BE2C (cell line): ENCODE data around the gene ADM.

Experiments
- DNase-seq: peaks from one replicate; pipeline ENCODE4 v3.0.0-alpha.2; 2020
- H3K27me3 ChIP-seq: fragments of 250-450 bp; sonication (Bioruptor Pico); 2 replicates; pipeline ENCODE4 v1.5.1; 2020; ENCODE audit warnings: mild to moderate bottlenecking
- H3K36me3 ChIP-seq: fragments of 250-450 bp; sonication (Bioruptor Pico); 2 replicates; pipeline ENCODE4 v1.5.1; 2020; ENCODE audit warnings: mild to moderate bottlenecking
- H3K4me1 ChIP-seq: fragments of 250-450 bp; sonication (Bioruptor Pico); 2 replicates; pipeline ENCODE4 v1.5.1; 2020
- H3K4me3 ChIP-seq: 2 replicates; pipeline ENCODE4 v1.5.1; 2011; ENCODE audit warnings: low read depth, low read length
- H3K9me3 ChIP-seq: fragments of 250-450 bp; sonication (Bioruptor Pico); 2 replicates; pipeline ENCODE4 v1.5.1; 2020
- TF ChIP-seq, protein P1 (sequence below): IDR thresholded peaks from 2 replicates; pipeline ENCODE4 v1.5.1; 2012; ENCODE audit warnings: mild to moderate bottlenecking, low read depth, low read length

The ADM gene

DNA sequence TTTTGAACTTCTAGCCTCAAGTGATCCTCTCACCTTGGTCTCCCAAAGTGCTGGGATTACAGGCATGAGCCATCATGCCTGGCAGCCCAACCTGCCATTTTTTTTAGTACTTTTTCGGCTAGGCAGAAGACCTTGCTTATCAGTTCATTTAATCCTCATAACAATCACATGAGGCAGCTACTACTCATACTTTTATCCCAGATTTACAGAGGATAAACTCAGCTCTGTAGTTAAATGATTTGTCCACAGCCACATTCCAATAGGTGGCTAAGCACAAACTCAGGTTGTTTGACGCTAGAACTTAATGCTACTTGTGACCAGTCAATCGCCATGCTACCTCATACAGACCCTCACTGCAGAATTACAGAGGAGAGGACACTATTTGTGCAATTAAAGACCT is 38.9 kb upstream of the ADM start:
- DNase-seq, result no peak
- H3K27me3 ChIP-seq, result no peaks in the 10 kb centered on the region
- H3K4me1 ChIP-seq, result no peaks in the 10 kb centered on the region
- no peaks in the 10 kb centered on the region for H3K36me3 ChIP-seq
- TF ChIP-seq, protein P1, sequence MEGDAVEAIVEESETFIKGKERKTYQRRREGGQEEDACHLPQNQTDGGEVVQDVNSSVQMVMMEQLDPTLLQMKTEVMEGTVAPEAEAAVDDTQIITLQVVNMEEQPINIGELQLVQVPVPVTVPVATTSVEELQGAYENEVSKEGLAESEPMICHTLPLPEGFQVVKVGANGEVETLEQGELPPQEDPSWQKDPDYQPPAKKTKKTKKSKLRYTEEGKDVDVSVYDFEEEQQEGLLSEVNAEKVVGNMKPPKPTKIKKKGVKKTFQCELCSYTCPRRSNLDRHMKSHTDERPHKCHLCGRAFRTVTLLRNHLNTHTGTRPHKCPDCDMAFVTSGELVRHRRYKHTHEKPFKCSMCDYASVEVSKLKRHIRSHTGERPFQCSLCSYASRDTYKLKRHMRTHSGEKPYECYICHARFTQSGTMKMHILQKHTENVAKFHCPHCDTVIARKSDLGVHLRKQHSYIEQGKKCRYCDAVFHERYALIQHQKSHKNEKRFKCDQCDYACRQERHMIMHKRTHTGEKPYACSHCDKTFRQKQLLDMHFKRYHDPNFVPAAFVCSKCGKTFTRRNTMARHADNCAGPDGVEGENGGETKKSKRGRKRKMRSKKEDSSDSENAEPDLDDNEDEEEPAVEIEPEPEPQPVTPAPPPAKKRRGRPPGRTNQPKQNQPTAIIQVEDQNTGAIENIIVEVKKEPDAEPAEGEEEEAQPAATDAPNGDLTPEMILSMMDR, result no peak
- no peak overlapping the region for H3K4me3 ChIP-seq
- no peaks in the 10 kb centered on the region for H3K9me3 ChIP-seq

GRCh38 chr11:10267821-10268220 is 37.1 kb upstream of the ADM start:
- TF ChIP-seq, protein P1, result no peak
- Histone ChIP-seq H3K4me3 (no peak overlapping the region), H3K4me1 (no peaks in the 10 kb centered on the region), H3K27me3 (no peaks in the 10 kb centered on the region), H3K36me3 (no peaks in the 10 kb centered on the region), H3K9me3 (no peaks in the 10 kb centered on the region)
- DNase-seq, result no peak

- Histone ChIP-seq H3K36me3 (no peaks in the 10 kb centered on the region), H3K4me1 (no peaks in the 10 kb centered on the region), H3K27me3 (no peaks in the 10 kb centered on the region), H3K4me3 (no peak overlapping the region), H3K9me3 (no peaks in the 10 kb centered on the region)
- TF ChIP-seq, protein P1, result no peak
- DNase-seq, result no peak
Observed at GRCh38 chr11:10268746-10269488, 36.0 kb upstream of the ADM start.

GRCh38 chr11:10272132-10272531 is 32.7 kb upstream of the ADM start:
- DNase-seq, result no peak
- no peaks in the 10 kb centered on the region for H3K27me3 ChIP-seq
- TF ChIP-seq, protein P1, result no peak

DNA sequence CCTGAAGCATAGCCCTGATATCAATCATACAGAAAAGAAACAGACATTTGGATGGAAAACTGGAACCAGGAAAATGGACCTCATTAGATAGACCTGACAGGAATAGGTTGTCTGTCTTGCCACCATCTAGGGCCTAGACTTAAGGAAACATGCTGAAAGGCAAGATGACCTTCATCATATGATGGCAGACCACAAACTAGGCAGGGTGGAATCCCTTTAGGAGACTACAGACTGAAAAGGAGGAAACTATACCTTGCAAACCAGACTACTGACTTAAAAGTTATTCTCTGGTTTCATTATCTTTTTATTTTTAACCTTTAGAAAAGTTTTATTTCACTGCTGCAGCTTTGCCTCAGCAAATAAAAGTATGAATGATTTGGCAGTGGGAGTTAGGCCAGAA is 31.1 kb upstream of the ADM start:
- Histone ChIP-seq H3K27me3 (no peaks in the 10 kb centered on the region), H3K36me3 (no peaks in the 10 kb centered on the region), H3K4me3 (no peak overlapping the region), H3K9me3 (no peaks in the 10 kb centered on the region), H3K4me1 (no peaks in the 10 kb centered on the region)
- TF ChIP-seq, protein P1, result no peak
- DNase-seq, result no peak

More at GRCh38 chr11:10272132-10272531, 32.7 kb upstream of the ADM start:
- Histone ChIP-seq H3K9me3 (no peaks in the 10 kb centered on the region), H3K4me3 (no peak overlapping the region), H3K36me3 (no peaks in the 10 kb centered on the region), H3K4me1 (no peaks in the 10 kb centered on the region)

DNA sequence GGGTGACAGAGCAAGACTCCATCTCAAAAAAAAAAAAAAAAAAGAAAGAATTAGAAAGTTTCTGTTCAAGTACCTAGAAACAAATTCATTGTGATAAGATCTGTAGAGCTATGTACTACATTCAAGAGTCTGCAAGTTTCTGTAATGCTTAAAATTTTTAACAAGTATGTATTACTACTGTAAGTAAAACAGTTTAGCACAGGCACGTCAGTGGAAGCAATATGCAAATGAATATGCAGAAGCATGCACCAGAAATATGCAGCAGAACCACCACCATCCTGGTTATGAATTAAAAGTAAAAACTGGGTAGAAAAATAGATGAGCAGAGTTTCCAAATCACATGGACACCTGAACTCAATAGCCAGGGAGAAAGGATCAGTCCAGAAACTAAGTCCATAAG is 30.1 kb upstream of the ADM start:
- Histone ChIP-seq H3K4me1 (no peaks in the 10 kb centered on the region), H3K36me3 (no peaks in the 10 kb centered on the region), H3K27me3 (no peaks in the 10 kb centered on the region), H3K9me3 (no peaks in the 10 kb centered on the region), H3K4me3 (no peak overlapping the region)
- TF ChIP-seq, protein P1, result no peak
- no peak for DNase-seq
